HepG2 (cell line): Measurements from ENCODE around the gene CNNM2. TPM values are rescaled to one million over a fixed set of nuclear protein-coding genes. Genes with fewer than 3 reads are reported as not detected.

Experiments
- HES4 ChIP-seq: sonication (generic); formaldehyde crosslinking; IDR thresholded peaks from 2 replicates; pipeline ENCODE4 v1.9.0; 2021; ENCODE audit warnings: mild to moderate bottlenecking, missing genetic modification reagents, borderline replicate concordance
- IRX3 ChIP-seq: sonication (generic); formaldehyde crosslinking; IDR thresholded peaks from 2 replicates; pipeline ENCODE4 v1.8.1; 2023; ENCODE audit warnings: mild to moderate bottlenecking, low read depth, missing genetic modification reagents, borderline replicate concordance
- KAT8 ChIP-seq: IDR thresholded peaks from 2 replicates; pipeline ENCODE4 v1.6.1; 2016; ENCODE audit warnings: missing genetic modification reagents, missing compliant biosample characterization
- KLF9 ChIP-seq: IDR thresholded peaks from 2 replicates; pipeline ENCODE4 v1.6.1; 2016; ENCODE audit warnings: low read depth
- MLLT10 ChIP-seq: sonication (generic); formaldehyde crosslinking; IDR thresholded peaks from 2 replicates; pipeline ENCODE4 v1.4.0; 2020; ENCODE audit warnings: missing genetic modification reagents
- PHF20 ChIP-seq: sonication (generic); formaldehyde crosslinking; IDR thresholded peaks from 2 replicates; pipeline ENCODE4 v1.5.0; 2020; ENCODE audit warnings: mild to moderate bottlenecking, missing genetic modification reagents
- PHF5A ChIP-seq: IDR thresholded peaks from one replicate; pipeline ENCODE4 v1.6.1; 2018; ENCODE audit warnings: low read depth, missing genetic modification reagents; ENCODE audit not compliant: unreplicated experiment
- SRSF4 ChIP-seq: fragments of 200-400 bp; formaldehyde crosslinking; IDR thresholded peaks from one replicate; pipeline ENCODE4 v1.6.1; 2018; ENCODE audit warnings: mild to moderate bottlenecking, low read depth, low read length, moderate library complexity; ENCODE audit not compliant: poor library complexity, severe bottlenecking
- SRY ChIP-seq: sonication (generic); formaldehyde crosslinking; IDR thresholded peaks from 2 replicates; pipeline ENCODE4 v1.8.0; 2022; ENCODE audit warnings: mild to moderate bottlenecking, missing genetic modification reagents
- TAF15 ChIP-seq: fragments of 200-400 bp; formaldehyde crosslinking; IDR thresholded peaks from one replicate; pipeline ENCODE4 v1.6.1; 2018; ENCODE audit warnings: mild to moderate bottlenecking, low read depth, low read length; ENCODE audit not compliant: poor library complexity, severe bottlenecking
- ZBTB21 ChIP-seq: sonication (generic); formaldehyde crosslinking; IDR thresholded peaks from 2 replicates; pipeline ENCODE4 v1.4.0; 2020; ENCODE audit warnings: missing genetic modification reagents
- ZKSCAN5 ChIP-seq: sonication (generic); formaldehyde crosslinking; IDR thresholded peaks from 2 replicates; pipeline ENCODE4 v1.5.1; 2020; ENCODE audit warnings: mild to moderate bottlenecking, missing genetic modification reagents
- ZMYM2 ChIP-seq: sonication (generic); formaldehyde crosslinking; IDR thresholded peaks from 2 replicates; pipeline ENCODE4 v1.8.0; 2022; ENCODE audit warnings: mild to moderate bottlenecking, missing genetic modification reagents
- ZNF205 ChIP-seq: IDR thresholded peaks from 2 replicates; pipeline ENCODE4 v1.6.1; 2018; ENCODE audit warnings: missing biosample characterization, missing genetic modification reagents
- ZNF24 ChIP-seq: fragments of 450-650 bp; IDR thresholded peaks from 2 replicates; pipeline ENCODE4 v1.6.1; 2017; ENCODE audit warnings: antibody characterized with exemption, mild to moderate bottlenecking
- ZNF276 ChIP-seq: sonication (generic); formaldehyde crosslinking; IDR thresholded peaks from 2 replicates; pipeline ENCODE4 v1.4.0; 2020; ENCODE audit warnings: mild to moderate bottlenecking, low read depth, missing genetic modification reagents
- ZNF460 ChIP-seq: sonication (generic); formaldehyde crosslinking; IDR thresholded peaks from 2 replicates; pipeline ENCODE4 v1.5.1; 2020; ENCODE audit warnings: missing genetic modification reagents, mild to moderate bottlenecking, borderline replicate concordance
- ZNF510 ChIP-seq: sonication (generic); formaldehyde crosslinking; IDR thresholded peaks from 2 replicates; pipeline ENCODE4 v1.4.0; 2020; ENCODE audit warnings: low read depth, mild to moderate bottlenecking, missing genetic modification reagents
- ZNF737 ChIP-seq: sonication (generic); formaldehyde crosslinking; IDR thresholded peaks from 2 replicates; pipeline ENCODE4 v1.5.0; 2020; ENCODE audit warnings: missing genetic modification reagents, mild to moderate bottlenecking, borderline replicate concordance
- ZNF768 ChIP-seq: sonication (generic); formaldehyde crosslinking; IDR thresholded peaks from 2 replicates; pipeline ENCODE4 v1.4.0; 2020; ENCODE audit warnings: missing genetic modification reagents
- ZNF776 ChIP-seq: sonication (generic); formaldehyde crosslinking; IDR thresholded peaks from 2 replicates; pipeline ENCODE4 v1.4.0; 2020; ENCODE audit warnings: mild to moderate bottlenecking, missing genetic modification reagents
- ZSCAN25 ChIP-seq: sonication (generic); formaldehyde crosslinking; IDR thresholded peaks from 2 replicates; pipeline ENCODE4 v1.8.0; 2022; ENCODE audit warnings: mild to moderate bottlenecking, missing genetic modification reagents
- polyA plus RNA-seq, 8 experiments: library from polyadenylated mRNA; depleted of rRNA in 3 of 8; stranded (reverse) in 7 of 8; unstranded in 1 of 8; fragments of >200 nt; fragmentation: Illumina TruSeq in 4 of 8; extraction: Trizol in 4 of 8; gene quantifications; 2 replicates each; pipeline versions ENCODE4 v1.2.1 to v1.2.3, GENCODE V29; 2011 to 2016; ENCODE audit warnings: low read depth in 4 of 8, missing spikeins in 1 of 8, mixed read lengths in 1 of 8; ENCODE audit not compliant: insufficient read depth in 1 of 8
- total RNA-seq, 5 experiments: library from RNA; depleted of rRNA; stranded (reverse); fragments of >200 nt; fragmentation: Illumina TruSeq; extraction: Trizol; gene quantifications; 2 replicates each; pipeline ENCODE4 v1.2.3, GENCODE V29; 2016; ENCODE audit warnings: low read depth in 1 of 5
- TF ChIP-seq, protein P1 (sequence below): IDR thresholded peaks from 2 replicates; pipeline ENCODE4 v1.6.1; 2016; ENCODE audit warnings: low read depth, missing genetic modification reagents, missing compliant biosample characterization

CNNM2 gene
- total and polyA plus RNA-seq, 2 of the 13 experiments (the other 11 are each of a cell fraction or from before 2014, with no cell fraction given) = 7.1 to 9.0 TPM

DNA sequence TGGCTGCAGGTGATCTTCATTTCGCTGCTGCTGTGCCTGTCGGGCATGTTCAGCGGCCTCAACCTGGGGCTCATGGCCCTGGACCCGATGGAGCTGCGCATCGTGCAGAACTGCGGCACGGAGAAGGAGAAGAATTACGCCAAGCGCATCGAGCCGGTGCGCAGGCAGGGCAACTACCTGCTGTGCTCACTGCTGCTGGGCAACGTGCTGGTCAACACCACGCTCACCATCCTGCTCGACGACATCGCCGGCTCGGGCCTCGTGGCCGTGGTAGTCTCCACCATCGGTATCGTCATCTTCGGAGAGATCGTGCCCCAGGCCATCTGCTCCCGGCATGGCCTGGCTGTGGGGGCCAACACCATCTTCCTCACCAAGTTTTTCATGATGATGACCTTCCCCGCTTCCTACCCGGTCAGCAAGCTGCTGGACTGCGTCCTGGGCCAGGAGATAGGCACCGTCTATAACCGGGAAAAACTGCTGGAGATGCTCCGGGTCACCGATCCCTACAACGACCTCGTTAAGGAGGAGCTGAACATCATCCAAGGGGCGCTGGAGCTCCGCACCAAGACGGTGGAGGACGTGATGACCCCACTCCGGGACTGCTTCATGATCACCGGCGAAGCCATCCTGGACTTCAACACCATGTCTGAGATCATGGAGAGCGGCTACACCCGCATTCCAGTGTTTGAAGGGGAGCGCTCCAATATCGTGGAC, 1.3 kb downstream of the CNNM2 start (continued):
- no peak for TF ChIP-seq ZNF737 (CRISPR knock-in tag)
- no peak for TF ChIP-seq PHF5A (CRISPR knock-in tag)
- no peak for TF ChIP-seq ZNF768 (CRISPR knock-in tag)
- TF ChIP-seq PHF20 (CRISPR knock-in tag) = no peak
- no peak for TF ChIP-seq MLLT10
- TF ChIP-seq TAF15 = no peak
- TF ChIP-seq IRX3 (CRISPR knock-in tag) = no peak
- peak; percentile 68 for TF ChIP-seq HES4 (CRISPR knock-in tag)
- no peak for TF ChIP-seq ZBTB21 (CRISPR knock-in tag)
- TF ChIP-seq ZMYM2 (CRISPR knock-in tag) = 0 out of 2 replicates have a peak, but pooled peaks have one; percentile 44
- TF ChIP-seq ZNF776 (CRISPR knock-in tag) = 0 out of 2 replicates have a peak, but pooled peaks have one; percentile 44
- no peak for TF ChIP-seq ZKSCAN5 (CRISPR knock-in tag)
- TF ChIP-seq SRY (CRISPR knock-in tag) = peak; percentile 87
- TF ChIP-seq KAT8 = 0 out of 2 replicates have a peak, but pooled peaks have one; percentile 13
- no peak for TF ChIP-seq ZSCAN25 (CRISPR knock-in tag)
- TF ChIP-seq ZNF205 (CRISPR knock-in tag) = no peak
- no peak for TF ChIP-seq ZNF24
- TF ChIP-seq SRSF4 = no peak
- TF ChIP-seq ZNF276 = no peak
- no peak for TF ChIP-seq KLF9
- TF ChIP-seq ZNF510 (CRISPR knock-in tag) = no peak
- TF ChIP-seq, protein P1, sequence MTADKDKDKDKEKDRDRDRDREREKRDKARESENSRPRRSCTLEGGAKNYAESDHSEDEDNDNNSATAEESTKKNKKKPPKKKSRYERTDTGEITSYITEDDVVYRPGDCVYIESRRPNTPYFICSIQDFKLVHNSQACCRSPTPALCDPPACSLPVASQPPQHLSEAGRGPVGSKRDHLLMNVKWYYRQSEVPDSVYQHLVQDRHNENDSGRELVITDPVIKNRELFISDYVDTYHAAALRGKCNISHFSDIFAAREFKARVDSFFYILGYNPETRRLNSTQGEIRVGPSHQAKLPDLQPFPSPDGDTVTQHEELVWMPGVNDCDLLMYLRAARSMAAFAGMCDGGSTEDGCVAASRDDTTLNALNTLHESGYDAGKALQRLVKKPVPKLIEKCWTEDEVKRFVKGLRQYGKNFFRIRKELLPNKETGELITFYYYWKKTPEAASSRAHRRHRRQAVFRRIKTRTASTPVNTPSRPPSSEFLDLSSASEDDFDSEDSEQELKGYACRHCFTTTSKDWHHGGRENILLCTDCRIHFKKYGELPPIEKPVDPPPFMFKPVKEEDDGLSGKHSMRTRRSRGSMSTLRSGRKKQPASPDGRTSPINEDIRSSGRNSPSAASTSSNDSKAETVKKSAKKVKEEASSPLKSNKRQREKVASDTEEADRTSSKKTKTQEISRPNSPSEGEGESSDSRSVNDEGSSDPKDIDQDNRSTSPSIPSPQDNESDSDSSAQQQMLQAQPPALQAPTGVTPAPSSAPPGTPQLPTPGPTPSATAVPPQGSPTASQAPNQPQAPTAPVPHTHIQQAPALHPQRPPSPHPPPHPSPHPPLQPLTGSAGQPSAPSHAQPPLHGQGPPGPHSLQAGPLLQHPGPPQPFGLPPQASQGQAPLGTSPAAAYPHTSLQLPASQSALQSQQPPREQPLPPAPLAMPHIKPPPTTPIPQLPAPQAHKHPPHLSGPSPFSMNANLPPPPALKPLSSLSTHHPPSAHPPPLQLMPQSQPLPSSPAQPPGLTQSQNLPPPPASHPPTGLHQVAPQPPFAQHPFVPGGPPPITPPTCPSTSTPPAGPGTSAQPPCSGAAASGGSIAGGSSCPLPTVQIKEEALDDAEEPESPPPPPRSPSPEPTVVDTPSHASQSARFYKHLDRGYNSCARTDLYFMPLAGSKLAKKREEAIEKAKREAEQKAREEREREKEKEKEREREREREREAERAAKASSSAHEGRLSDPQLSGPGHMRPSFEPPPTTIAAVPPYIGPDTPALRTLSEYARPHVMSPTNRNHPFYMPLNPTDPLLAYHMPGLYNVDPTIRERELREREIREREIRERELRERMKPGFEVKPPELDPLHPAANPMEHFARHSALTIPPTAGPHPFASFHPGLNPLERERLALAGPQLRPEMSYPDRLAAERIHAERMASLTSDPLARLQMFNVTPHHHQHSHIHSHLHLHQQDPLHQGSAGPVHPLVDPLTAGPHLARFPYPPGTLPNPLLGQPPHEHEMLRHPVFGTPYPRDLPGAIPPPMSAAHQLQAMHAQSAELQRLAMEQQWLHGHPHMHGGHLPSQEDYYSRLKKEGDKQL (CRISPR knock-in tag) = no peak
- TF ChIP-seq ZNF460 (CRISPR knock-in tag) = no peak
